Activated CD8-positive, alpha-beta memory T cell treated with anti-CD3 and anti-CD28 coated beads, Interleukin-2, amount 50 U/mL, for 4 hours (primary cell): Measurements from ENCODE around the gene RHEB.

Experiments used
- DNase-seq: peaks from one replicate; pipeline ENCODE4 v3.0.0-alpha.2; 2020

Gene RHEB

DNA sequence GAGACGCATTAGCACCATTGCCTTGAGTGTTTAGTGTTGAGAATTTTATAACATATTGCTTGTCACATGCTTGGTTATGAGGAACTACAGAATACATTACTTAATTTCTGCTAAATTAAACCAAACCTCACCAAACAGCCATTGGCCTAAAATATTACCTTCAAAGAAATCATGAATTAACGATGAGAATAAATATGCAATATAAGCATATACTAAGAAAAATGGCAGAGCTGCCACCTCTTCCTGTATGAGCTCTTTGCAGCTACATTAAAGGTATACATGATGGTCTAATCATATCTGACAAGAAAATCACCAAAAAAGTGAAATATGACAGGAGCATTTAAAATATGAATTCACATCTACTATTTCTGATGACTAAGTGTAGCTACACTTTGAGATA, 5.2 kb upstream of the RHEB start:
- no peak for DNase-seq

DNA sequence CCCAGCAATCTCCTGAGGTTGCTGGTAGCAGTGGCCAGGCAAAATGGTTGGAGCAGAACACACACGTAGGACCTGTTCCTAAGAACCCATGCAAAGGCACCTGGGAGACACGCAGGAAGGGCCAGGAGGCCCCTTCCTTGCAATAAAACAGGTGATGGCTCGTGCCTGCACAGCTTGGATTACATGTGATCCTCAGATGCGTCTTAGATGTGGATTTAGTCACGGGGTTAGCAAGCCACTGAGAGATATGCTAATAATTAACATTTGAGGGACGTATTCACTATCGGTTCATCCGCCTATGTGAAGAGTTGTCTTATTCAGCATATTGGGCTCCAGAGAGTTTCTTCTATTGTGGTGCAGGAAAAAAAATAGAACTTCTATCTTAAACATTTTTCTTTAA, 4.6 kb upstream of the RHEB start:
- DNase-seq, result no peak

DNA sequence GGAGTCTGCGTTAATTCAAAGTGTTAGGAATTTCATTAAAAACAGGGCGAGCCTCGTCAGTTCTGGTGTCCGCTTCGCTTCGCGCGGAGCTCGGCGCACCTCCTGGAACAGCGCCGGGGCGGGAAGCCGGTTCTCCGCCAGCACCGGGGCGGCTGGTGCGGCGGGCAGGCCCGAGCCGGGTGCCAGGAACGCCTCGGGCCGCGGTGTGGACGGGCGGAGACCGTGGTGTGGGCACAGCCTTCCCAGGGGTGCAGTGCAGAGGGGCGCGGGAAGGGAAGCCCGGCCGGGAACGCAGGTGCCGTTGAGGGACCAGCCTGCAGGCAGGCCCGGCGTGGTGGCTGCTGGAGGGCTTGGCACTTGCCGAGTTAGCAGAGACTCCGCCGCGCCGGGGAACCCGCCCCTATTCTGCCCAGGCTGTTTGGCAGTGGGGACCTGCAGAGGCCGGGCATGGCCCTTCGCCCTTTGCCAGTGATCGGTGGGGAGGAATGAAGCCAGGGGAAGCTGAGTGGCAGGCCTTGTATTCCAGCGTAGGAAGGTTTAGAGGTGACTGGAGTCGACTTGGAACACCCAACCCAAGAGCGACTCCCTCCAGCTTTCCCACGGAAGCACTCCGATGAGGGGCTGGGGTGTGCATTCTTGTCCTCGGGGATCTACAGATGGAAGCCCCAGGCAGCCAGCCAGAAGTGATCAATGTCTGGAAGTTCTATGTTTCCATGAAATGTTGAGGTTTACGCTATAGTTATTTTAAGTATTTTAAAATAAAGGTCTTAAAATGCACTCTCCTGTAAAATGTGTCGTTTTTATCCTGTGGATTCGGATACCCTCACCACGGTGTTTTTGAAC, 945 bp upstream of the RHEB start:
- peak; percentile 48 for DNase-seq

DNA sequence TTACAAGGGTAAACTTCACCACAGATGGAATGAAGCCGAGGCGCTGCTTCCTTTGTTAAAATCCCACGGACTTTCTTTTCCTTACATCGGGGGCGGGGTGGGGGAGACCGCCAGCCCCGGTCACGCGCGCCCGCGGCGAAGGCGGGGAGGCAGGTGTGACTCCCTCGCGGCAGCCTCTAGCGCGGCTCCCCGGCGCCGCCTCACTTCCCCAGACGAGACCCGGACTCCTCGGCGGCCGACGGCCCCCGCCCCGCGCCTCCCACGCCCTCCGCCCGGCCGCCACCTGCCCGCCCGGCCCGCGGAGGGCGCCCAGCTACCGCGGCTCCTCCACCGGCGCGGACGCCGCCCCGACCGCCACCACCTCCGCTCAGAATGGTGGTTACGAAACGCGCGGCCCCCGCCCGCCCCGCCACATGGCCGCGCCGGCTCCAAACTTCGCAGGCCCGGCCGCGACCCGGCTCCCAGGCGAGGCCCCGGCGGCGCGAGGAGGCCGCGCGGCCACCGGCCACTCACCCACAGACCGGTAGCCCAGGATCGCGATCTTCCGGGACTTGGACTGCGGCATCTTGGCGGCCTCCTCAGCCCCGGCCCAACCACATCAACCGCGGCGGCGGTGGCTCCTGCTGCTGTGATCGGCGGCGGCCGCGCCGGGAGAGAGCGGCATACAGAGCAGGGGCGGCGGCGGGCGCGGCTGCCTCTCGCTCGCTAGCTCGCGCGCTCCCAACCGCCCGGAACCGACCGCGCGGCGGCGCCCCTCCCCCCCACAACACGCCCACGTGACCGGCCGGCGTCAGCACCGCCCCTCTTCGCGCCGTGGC, 539 bp downstream of the RHEB start:
- peak; percentile 65 for DNase-seq

DNA sequence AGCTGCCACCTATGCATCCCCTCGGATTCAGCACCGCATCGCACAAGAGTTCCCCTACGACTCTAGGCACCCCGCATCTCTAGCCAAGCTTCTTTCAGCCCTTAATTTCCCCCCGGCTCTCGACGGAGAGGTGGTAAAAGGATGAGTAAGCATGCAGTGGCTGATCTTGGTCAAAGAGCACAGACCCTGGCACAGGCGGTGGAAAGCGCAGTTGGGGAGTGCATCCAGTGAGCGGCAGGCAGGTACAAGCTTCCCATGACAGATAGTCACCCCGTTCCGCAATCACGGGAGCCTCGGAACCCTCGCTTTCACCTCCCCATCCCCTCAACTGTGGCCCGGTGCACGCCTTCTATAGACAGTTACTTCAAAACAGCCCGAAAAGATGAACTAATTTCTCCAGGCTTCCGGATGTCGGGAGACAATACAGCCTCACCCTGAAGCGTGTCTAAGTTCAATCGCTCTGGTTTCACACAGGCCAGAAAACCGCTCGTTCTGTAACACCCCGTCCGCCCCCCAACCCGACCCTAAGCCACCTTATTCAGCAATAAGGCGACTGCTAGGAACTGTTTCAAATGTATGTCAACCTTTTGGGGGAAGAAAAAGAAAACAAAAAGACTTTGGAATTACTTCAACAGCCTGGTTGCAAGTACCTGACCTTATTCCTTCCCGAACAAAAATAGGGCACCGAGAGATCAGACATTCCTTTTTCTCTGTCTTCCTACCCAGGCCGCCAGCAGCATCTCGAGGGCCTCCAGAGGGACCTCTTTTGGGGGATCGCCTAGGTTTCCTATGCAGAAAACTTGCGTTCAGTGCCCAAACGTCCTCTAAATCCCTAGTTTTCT, 1.4 kb downstream of the RHEB start:
- peak; percentile 61 for DNase-seq

DNA sequence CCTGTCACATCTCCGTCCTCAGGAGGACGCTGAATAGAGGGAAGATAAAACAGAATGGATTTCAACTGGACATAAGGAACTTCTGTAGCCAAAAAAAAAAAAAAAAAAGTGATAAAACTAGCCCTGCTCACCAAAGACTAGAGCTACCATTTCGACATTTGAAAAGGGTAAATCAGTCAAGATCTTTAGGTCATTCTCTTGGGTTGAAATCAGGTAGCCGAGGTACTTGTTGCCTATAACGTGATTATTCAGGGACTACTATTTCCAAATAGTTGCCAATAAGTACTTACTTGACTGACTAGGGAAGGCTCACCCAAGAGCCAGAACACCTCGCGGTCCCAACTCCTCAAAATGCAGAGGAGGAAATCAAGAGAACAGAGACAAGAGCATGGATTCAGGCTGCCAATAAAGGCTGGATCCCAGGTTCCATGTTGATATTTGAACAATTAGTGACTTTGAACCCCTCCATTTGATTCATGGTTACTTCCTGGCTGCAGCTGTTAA, 2.0 kb downstream of the RHEB start:
- DNase-seq, result no peak

DNA sequence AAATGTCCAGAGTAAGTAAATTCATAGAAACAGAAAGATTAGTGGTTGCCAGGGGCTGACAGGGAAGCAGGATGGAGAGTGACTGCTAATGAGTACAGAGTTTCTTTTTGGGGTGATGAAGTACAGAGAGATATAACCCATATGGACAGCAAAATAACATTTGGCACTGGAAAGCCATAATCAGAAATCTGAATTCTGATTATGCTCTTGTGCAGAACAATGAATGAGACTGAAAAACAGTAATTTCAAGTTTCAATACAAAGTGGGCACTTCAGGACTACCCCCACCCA, 4.5 kb downstream of the RHEB start:
- DNase-seq, result no peak

DNA sequence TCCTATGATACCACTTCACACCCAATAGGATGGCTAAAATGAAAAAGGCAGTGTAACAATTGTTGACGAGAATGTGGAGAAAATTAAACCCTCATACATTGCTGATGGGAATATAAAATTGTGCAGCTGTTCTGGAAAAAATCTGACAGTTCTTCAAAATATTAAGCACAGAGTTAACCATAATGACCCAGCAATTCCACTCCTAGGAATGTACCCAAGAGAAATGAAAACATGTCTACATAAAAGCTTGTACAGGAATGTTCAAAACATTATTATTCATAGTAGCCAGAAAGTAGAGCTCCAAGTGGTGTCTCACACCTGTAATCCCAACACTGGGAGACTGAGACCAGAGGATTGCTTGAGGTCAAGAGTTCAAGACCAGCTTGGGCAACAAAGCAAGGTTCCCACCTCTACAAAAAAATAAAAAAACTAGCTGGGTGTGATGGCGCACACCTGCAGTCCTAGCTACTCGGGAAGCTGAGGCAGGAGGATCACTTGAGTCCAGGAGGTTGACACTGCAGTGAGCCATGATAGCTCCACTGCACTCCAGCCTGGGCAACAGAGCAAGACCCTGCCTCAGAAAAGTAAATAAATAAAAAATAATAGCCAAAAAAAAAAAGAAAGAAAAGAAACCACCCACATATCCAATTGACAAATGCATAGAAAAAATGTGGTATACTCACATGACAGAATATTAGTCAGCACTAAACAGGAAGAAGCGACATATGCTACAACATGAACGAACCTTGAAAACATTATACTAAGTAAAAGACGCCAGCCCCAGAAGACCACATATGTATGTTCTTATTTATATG, 5.0 kb downstream of the RHEB start:
- DNase-seq, result no peak

DNA sequence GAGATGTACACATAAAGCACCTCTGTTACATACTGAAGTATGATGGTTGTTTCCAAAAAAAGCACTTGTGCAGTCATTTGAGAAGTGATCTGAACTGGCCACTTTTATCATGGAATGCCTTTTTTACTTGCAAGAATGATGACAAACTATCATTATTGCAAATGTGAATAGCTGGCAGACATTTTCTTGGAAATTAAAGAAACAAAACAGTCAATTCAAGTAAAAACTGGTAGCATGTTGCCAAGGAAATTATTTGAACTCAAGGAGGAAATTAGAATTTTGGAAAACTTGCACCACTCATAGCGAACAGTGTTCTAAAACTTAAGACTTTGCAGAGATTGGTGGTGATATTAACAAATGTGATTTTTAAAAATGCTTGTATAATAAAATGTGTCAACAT, 6.6 kb downstream of the RHEB start:
- no peak for DNase-seq

DNA sequence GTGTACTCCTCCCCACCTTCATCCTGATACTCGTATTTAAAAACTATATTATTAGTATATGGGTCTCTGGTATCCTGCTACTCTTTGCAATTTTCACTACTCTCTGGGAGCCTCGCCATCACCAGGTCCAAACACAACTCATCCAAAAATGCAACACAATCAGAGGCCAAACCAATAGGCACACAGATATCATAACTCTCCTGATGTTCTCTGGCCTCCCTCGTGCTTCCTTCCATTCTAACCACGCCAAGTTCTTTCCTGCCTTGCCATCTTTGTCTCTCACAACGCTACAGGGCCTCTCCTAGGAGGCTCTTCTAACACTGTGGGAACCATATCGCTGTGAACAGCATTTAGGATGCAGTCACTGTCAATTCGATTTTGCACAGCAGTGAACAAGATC, 7.3 kb downstream of the RHEB start:
- DNase-seq, result no peak

DNA sequence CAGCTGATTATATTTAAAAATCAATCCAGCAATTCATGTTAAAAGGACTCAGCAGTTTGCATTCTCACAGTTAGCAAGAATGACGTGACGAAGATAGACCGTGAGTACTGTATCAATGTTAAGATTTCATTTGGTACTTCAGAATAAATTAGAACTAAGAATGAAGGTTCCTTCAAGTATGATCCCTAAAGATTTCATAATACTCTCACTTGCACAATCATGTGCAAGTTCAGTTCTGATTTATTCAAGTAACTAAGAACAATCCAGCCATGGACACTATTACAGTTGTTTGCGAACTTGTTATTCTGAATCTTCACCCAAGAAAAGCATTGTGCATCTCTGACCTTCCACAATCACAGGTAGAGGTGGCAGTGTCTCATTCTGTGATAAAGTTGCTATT, 7.7 kb downstream of the RHEB start:
- no peak for DNase-seq

DNA sequence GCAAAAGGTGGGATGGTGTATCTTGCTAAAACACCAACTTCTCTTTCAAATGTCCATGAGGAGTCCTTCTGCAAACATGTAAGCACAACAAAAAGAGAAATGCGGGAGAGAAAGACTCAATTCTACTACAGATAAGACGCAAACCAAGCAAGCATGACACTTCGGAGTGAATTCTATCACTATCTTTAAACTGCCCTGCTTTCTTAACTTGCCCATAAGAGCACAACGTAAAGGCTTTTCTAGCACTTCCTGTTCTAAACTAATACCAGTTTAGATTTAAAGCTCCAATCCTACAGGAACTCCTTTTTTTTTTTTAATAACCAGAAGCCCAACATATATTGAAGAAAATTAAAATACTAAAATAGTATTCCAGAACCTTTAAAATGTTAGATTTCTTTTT, 8.4 kb downstream of the RHEB start:
- DNase-seq, result no peak

DNA sequence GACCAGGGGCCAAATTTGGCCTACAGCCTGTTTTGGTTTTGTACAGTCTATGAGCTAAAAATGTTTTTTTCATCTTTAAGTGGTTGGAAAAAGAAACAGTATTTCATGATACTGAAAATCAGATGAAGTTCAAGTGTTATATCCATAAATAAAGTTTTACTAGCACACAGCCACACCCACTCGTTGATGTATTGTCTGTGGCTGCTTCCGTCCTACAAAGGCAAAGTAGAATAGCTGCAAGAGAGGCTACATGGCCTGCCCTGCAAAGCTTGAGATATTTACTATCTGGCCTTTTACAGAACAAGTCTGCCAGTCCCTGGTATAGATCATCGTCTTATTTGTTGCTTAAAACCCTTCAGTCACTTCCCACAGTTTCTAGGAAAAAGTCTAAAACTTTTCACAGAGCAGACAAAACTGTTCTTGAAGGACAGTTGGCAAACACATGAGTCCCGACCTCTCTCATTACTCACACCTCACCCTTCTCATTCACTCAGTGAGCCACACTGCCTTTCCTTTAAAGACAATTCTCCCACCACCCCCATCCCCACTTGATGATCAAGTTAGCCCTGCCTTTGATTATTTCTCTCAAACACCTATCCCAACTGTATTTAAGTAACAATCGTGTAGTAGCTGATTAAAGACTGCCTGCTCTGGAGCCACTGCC, 9.9 kb downstream of the RHEB start:
- no peak for DNase-seq

DNA sequence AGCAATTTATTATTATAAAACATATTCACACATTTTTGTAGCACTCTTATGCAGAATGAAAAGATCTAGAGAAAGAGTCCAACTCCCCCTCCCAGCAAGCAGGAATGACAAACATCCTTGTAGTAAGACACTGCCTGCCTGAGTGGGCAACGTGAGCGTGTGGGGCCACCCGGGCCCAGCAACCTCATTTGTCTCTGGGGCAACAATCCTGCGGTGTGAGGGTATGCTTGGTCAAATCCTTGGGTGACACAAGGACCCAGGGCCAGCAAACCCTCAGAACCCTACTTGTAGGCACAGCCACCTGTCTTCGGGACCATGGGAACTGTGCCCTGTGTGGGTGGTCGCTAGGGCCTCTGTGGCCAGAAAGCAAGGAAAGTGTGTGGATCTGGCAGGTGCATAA, 10.7 kb downstream of the RHEB start:
- no peak for DNase-seq

DNA sequence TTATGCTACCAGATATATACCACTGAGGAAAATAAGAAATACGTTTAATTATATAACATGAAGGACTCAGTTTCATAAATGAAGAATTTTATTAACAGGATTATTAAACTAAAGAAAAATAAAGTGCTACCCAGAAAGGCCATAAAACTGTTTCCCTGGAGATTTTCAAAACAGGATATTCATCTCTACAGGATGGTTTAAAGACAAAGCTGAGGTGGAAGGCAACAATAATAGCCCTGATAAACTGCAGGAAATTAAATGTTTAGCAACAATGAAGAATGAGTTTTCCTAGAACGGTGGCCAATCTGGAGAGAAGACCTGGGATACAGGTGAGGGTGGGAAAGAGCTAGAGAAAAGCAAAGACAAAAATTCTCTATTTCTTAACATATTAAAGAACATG, 11.9 kb downstream of the RHEB start:
- DNase-seq, result no peak

DNA sequence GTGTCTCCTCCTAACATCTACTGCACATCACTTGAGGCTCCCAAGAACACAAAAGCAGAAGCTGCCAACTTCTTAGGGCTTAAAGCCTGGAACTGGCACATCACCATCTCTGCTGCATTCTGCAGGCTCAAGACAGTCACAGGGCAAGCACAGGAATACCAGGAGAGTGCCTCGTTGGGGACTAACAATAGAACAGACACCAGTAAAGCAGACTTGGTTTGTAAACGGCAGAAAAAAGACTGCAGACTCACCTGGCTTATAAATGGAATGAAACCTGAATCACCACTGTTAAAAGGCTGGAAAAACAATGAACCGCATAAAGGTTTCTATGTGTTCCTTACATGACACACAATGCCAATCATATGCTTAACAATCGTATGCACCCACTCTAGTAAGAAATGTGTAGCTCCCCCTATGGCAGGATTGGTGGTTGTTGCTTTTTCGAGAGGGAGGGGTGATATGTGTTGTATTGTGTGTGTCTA, 12.8 kb downstream of the RHEB start:
- DNase-seq, result no peak

DNA sequence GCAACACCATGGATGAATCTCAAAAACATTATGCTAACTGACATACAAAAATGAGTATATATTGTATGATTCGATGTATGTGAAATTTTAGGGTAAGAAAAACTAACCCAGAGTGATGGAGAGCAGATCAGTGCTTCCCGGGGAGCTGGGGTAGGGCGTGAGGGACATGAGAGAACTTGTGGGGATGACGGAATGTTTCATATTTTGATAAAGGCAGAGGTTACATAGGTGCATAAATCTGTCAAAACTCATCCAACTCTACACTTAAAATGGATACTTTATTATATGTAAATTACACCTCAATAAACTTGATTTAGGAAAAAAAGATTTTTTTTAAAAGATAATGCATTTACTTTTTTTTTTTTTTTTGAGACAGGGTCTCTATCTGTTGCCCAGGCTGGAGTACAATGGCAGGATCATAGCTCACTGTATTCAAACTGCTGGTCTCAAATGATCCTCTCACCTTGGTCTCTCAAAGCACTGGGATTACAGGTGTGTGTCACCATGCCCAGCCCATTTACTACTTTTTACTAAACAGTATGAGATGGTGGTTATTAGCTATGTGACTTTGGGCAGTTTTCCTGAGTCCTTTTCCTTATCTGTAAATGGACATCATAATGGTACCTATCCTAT, 13.7 kb downstream of the RHEB start:
- DNase-seq, result no peak

DNA sequence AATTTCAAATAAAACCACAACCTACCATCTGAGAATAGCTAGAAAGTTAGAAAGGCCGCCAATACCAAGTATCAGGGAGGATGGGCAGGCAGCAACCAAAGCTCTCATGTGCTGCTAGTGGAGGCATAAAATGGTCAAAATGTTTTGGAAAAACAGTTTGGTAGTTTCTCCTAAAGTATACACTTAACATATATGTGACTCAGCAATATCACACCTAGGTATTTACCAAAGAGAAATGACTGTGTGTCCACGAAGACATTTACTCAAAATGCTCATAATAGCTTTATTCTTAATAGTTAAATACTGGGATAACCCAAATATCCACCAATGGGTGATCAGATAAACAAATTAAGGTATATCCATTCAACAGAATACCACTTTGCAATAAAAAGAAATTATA, 14.3 kb downstream of the RHEB start:
- DNase-seq, result no peak

DNA sequence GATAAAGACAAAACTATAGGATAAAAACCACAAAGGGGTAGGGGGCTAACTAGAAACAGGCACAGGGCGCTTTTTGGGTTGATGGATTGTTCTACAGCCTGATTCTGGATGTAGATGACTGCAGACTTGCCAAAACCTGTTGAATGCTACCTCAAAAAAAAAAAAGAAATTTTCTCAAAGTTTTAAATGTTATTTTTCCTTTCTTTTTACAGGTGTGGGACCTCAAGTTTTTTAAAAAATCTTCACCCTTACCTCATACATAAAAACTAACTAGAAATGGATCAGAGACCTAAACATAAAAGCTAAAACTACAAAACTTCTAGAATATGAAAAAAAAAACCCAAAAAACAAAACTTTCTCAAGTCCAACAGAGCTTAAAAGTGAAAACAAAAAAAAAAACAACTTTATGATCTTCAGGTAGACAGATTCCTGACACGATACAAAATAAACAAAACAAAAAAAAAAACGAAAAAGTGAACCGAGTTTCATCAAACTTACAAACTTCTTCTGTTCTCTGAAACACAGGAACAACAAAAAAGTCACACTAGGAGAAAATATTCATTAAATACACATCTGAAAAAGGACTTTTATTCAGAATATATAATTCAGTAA, 14.9 kb downstream of the RHEB start:
- DNase-seq, result no peak

DNA sequence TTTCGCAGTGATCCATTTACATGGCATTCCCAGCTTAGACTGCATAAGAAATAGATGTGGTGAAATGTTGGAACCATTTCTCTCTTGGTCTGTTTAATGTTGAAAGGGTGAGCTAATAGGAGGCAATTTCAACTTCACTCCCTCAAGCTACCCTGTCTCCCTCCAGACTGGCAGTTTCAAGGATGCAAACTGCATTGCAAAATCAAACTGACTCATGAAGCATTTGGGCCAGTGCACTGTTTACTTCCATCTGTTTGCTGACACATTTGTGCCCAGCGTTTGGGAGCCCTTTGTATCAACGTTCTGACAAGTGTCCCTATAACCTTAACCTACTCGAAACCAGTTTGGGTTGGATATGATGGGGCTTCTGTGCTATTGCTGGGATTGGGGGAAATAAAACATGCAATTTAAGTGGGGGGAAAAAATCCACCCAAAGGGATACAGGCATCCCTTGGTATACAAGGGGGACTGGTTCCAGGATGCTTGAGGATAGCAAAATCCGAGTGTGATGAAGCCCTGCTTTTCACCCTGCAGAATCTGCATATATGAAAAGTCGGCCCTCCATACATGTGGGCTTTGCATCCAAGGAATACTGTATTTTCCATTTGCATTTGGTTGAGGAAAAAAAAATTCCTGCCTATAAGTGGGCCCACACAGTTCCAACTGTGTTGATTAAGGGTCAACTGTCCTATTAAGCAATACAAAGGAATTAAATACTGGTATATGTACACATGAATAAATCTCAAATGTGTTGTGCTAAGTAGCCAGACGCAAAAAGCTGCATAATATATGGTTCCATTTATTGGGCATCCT, 15.6 kb downstream of the RHEB start:
- DNase-seq, result no peak
